LNCaP clone FGC (cell line): ENCODE data around the gene LINGO4.

Experiments used
- DNase-seq: peaks from one replicate; pipeline ENCODE4 v3.0.0-alpha.2; 2011; ENCODE audit warnings: low read depth
- H3K4me3 ChIP-seq: 2 replicates; pipeline ENCODE4 v1.5.1; 2011; ENCODE audit warnings: mild to moderate bottlenecking, low read depth, low read length, control low read depth
- TF ChIP-seq, protein P1 (sequence below): IDR thresholded peaks from 2 replicates; pipeline ENCODE4 v1.5.1; 2012; ENCODE audit warnings: mild to moderate bottlenecking; ENCODE audit not compliant: control insufficient read depth, insufficient read depth; ENCODE audit errors: extremely low read depth

LINGO4 gene

DNA sequence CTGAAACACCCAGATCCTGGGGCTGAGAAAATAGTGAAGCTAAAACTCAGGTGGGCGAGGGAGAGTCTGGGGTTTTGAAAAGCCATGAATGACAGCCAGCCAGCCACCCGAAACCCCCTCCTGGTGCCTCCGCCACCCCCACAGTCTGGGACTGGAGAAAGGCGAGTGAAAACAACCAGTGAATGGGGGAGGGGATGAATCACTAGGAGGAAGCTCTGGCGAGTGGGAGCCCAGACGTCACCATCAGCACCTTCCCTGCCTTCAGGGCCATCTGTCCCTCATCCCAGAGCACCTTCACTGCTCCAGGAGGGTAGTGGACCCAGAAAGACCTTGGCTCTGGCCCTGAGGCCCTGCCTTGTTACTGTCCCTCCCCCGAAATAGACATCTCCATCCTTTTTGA is 17.2 kb upstream of the LINGO4 start:
- DNase-seq = no peak
- TF ChIP-seq, protein P1, sequence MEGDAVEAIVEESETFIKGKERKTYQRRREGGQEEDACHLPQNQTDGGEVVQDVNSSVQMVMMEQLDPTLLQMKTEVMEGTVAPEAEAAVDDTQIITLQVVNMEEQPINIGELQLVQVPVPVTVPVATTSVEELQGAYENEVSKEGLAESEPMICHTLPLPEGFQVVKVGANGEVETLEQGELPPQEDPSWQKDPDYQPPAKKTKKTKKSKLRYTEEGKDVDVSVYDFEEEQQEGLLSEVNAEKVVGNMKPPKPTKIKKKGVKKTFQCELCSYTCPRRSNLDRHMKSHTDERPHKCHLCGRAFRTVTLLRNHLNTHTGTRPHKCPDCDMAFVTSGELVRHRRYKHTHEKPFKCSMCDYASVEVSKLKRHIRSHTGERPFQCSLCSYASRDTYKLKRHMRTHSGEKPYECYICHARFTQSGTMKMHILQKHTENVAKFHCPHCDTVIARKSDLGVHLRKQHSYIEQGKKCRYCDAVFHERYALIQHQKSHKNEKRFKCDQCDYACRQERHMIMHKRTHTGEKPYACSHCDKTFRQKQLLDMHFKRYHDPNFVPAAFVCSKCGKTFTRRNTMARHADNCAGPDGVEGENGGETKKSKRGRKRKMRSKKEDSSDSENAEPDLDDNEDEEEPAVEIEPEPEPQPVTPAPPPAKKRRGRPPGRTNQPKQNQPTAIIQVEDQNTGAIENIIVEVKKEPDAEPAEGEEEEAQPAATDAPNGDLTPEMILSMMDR = no peak
- H3K4me3 ChIP-seq = no peak overlapping the region

- no peak for DNase-seq
- TF ChIP-seq, protein P1 = no peak
- no peak overlapping the region for H3K4me3 ChIP-seq
These were observed 15.7 kb upstream of the LINGO4 start for GRCh38 chr1:151820940-151821339.

DNA sequence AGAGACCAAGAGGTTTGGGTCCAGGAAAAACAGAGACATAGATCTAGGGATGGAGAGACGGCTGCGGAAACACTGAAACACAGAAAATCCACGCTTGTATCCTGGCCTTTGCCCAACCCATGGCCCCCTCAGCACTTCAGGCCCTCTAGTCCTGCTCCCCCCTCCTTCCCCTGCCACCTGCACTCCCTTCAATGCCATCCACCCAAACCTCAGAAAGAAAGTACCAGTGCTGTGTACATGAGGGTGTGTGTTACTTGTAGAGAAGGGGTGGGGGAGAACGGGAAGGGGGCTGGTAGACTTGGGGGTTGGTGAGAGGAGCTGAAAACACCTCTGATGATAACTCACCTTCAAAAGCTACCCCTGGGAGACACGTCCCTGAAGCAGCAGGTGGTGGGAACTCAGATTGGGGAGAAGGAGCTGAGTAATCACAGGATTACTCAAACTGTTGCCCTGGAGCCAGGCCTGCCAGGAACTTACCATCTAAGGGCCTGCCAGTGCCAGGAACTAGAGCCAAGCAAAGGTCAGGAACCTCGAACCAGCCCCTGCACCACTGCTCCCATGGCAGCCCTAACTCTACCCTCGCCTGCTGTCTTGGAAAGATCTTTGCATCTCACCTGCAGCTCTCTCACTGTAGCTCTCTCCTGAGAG is 14.9 kb upstream of the LINGO4 start:
- DNase-seq = no peak
- TF ChIP-seq, protein P1 = no peak
- H3K4me3 ChIP-seq = no peak overlapping the region

DNA sequence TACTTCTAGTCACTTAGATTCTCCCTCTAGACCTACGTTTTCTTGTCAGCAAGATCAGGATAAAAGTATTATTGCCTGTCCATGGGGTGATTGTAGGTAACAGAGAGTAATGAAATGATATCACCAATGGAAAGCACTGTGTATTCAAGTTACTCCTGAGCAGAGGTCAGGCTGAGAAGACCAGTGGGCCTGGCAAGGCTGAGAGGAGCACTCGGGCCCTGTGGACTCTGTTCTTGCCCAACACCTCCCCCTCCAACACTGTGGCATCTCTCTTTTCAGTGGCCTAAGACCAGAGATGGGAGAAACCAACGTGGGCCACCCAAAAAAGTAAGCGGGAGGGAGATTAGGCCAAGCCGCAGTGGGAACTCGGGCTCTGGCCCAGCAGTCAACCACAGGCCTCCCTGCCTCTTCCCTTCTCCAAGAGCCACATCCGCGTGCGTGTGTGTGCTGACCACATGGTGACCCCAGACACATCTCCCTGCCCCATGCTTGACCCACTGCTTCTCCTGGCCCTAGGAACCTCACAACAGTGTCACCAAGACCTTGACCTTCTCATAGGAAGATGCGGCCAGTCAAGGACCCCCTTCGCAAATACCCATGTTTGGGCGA is 14.1 kb upstream of the LINGO4 start:
- no peak overlapping the region for H3K4me3 ChIP-seq
- TF ChIP-seq, protein P1 = no peak
- DNase-seq = no peak

DNA sequence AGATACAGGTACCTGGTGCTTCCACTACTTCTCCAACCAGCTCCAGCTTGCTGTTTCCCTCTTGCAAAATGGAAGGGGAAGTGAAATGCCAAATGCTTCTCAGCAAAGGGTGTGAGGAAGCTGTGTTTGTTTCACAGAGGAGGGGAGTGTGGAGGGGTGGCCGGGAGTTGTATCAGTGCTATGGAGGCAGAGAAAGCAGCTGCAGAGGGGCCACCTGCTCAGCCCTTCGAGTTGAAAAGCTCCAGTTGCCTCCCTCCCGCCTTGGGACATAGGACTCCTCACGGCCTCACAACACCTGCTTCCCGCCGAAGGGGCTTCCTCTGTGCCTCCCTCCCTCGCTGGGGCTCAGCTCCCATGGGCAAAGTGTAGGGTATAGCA is 12.1 kb upstream of the LINGO4 start:
- TF ChIP-seq, protein P1 = no peak
- no peak for DNase-seq
- no peak overlapping the region for H3K4me3 ChIP-seq

DNA sequence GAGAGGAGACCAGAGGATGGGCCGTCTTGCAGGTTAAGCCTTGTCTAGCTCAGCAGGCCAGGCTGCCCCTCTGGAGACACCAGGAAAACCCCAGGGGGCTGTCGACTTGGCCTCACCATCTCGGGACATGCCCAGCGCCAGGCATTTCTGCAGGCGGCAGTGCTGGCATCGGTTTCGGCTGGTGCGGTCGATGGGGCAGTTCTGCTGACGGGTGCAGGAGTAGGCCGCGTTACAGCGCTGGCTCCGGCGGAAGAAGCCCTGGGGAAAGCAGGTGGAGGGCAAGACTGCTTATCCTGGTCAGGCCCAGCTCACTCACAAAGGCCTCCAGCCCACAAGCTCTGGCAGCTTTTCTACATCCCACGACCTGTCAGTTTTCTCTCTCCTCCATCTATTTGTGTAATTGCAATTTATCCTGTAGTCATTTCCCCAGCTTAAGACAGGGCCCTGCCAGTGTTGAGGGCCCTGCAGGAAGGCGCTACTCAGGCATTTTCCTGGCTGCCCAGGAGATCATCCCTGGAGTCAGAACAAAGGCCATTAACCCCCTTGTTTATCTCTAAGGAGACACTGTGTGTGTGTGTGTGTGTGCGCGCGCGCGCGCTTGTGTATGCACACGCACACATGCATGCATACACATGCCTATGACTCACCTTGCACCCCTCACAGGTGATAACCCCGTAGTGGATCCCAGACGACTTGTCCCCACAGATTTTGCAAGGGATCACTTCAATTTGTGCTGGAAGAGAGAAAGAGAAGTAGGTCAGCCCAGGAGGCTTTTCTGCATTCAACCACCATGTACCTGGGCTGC is 11.5 kb upstream of the LINGO4 start:
- no peak for DNase-seq
- no peak overlapping the region for H3K4me3 ChIP-seq
- TF ChIP-seq, protein P1 = no peak
